Stimulated activated CD4-positive, alpha-beta T cell treated with anti-CD3 and anti-CD28 coated beads, TNF-alpha, amount 100 ng/mL, for 4 hours (primary cell): ENCODE results near the gene USP15.
"Not testable (repeated sequence)": the region's sequence is repeated elsewhere in the genome, so short reads cannot be mapped to it uniquely, and the experiment has no call there.

Source experiments
- DNase-seq, 3 experiments: peaks; one replicate each; pipeline ENCODE4 v3.0.0-alpha.2; 2020; ENCODE audit warnings: low read depth in 3 of 3

The USP15 gene

DNA sequence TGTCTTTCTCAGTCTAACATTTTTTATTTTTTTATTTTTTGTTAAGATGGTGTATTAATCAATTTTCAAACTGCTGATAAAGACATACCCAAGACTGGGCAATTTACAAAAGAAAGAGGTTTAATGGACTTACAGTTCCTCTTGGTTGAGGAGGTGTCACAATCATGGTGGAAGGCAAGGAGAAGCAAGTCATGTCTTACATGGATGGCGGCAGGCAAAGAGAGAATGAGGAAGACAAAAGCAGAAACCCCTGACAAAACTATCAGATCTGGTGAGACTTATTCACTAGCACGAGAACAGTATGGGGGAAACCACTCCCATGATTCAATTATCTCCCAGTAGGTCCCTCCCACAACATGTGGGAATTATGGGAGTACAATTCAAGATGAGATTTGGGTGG, 195.2 kb downstream of the USP15 start:
- not testable (repeated sequence) for DNase-seq

DNA sequence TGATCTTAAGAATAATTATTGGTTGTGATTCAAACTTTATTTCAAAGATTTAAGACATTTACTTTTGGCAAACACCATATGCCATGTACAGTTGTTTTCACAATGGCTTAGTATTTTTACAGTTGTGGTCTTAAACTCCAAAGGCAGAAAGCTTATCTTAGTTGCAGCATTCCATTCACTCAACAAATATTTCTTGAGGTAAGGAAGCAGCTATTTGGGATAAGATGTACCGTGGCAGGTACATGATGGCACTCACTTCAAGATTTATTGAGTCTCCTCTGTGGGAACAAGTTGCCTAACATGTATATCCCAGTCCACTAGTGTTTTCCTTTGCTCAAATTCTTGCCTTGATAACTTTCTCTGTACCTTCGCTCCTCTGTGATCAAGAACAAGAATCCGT, 198.4 kb downstream of the USP15 start:
- DNase-seq, result no peak

DNA sequence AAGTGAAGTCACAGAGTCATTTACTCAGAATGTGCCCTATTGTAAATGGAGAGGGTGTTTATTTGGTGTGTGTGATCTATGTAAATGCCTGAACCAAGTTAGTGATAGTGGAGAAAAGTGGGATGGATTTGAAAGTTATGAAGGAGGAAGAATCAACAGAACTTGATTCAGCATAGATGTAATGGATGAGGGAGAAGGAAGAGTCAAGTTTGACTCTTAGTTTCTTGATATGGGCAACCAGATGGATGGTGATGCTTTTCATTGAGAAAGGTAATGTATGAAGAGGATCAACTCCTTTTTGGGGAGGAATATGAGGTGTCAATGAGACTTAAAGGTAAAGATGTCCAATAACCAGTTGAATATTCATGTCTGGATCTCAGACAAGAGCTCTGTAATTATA, 199.8 kb downstream of the USP15 start:
- no peak for DNase-seq

DNA sequence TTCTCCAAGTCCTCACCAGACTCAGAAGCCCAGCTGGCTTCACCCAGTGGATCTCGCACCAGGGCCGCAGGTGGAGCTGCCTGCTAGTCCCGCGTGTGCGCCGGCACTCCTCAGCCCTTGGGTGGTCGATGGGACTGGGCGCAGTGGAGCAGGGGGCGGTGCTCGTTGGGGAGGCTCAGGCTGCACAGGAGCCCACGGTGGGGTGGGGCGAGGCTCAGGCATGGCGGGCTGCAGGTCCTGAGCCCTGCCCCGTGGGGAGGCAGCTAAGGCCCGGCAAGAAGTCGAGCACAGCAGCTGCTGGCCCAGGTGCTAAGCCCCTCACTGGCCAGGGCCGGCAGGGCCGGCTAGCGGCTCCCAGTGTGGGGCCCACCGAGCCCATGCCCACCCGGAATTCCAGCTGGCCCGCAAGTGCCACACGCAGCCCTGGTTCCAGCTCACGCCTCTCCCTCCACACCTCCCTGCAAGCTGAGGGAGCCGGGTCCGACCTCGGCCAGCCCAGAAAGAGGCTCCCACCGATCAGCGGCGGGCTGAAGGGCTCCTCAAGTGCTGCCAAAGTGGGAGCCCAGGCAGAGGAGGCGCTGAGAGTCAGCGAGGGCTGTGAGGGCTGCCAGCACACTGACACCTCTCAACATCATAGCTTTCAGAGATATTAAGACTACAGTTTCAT, 201.1 kb downstream of the USP15 start:
- not testable (repeated sequence) for DNase-seq

DNA sequence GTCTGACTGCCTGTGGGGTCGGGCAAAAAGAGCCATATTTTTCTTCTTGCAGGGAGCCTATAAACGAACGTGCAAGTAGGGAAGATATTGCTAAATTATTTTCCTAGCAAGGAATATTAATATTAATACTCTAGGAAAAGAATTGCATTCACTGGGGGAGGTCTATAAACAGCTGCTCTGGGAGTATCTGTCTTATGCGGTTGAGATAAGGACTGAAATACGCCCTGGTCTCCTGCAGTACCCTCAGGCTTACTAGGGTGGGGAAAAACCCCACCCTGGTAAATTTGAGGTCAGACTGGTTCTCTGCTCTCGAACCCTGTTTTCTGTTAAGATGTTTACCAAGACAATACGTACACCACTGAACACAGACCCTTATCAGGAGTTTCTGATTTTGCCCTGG, 203.0 kb downstream of the USP15 start:
- not testable (repeated sequence) for DNase-seq
